Heart left ventricle (tissue), 16 donors: ENCODE measurements around the gene SLC7A4. TPM values are rescaled to one million over a fixed set of nuclear protein-coding genes. Genes with fewer than 3 reads are reported as not detected.

Source experiments
- ATAC-seq, 4 donors: fragments of 200-7000 bp; cut with Tn5 transposase; one replicate each; pipeline ENCODE4 v1.9.1; 2020 to 2022; ENCODE audit warnings: moderate library complexity in 4 of 4, mild to moderate bottlenecking in 3 of 4, moderate number of reproducible peaks in 1 of 4
- DNase-seq, 5 donors: peaks; one replicate each; pipeline ENCODE4 v3.0.0-alpha.2; 2020
- H3K27ac ChIP-seq, 12 donors: fragments of 200-600 bp; sonication (generic) in 4 of 12; one replicate each; pipeline versions ENCODE4 v1.5.0 to v1.8.0; 2016 to 2022; ENCODE audit warnings: mild to moderate bottlenecking in 2 of 12
- H3K27me3 ChIP-seq, 9 donors: fragments of 200-600 bp; sonication (generic) in 2 of 9; one replicate each; pipeline versions ENCODE4 v1.5.1 to v1.8.0; 2016 to 2022; ENCODE audit warnings: mild to moderate bottlenecking in 3 of 9
- H3K36me3 ChIP-seq, 9 donors: fragments of 200-600 bp; sonication (generic) in 2 of 9; one replicate each; pipeline versions ENCODE4 v1.5.0 to v1.8.0; 2018 to 2022; ENCODE audit warnings: mild to moderate bottlenecking in 2 of 9
- H3K4me1 ChIP-seq, 12 donors: fragments of 200-600 bp; sonication (generic) in 4 of 12; one replicate each; pipeline versions ENCODE4 v1.5.0 to v1.8.0; 2016 to 2022; ENCODE audit warnings: mild to moderate bottlenecking in 3 of 12
- H3K4me3 ChIP-seq, 12 donors: fragments of 200-600 bp; sonication (generic) in 4 of 12; one replicate each; pipeline versions ENCODE4 v1.5.0 to v1.8.0; 2017 to 2022; ENCODE audit warnings: mild to moderate bottlenecking in 9 of 12, moderate library complexity in 4 of 12
- H3K9me3 ChIP-seq, 12 donors: fragments of 200-600 bp; sonication (generic) in 4 of 12; one replicate each; pipeline versions ENCODE4 v1.5.0 to v1.8.0; 2016 to 2022; ENCODE audit warnings: mild to moderate bottlenecking in 1 of 12
- POLR2A ChIP-seq, 2 donors: fragments of 450-650 bp; IDR thresholded peaks; one replicate each; pipeline ENCODE4 v1.6.1; 2017; ENCODE audit warnings: antibody characterized with exemption in 2 of 2, mild to moderate bottlenecking in 2 of 2, moderate library complexity in 2 of 2
- WGBS, 4 donors: extraction: QIAGEN DNeasy Blood & Tissue Kit in 2 of 4; methylation state at CpG; one replicate each; pipeline versions ENCODE4 v1.1.5 to v1.1.7; 2013 to 2018; 5-methylcytosine and 5-hydroxymethylcytosine counted together
- intact Hi-C, 10 donors: fragments of 100-400 bp; cut with DNase I; formaldehyde crosslinking; loops; one replicate each; pipeline versions ENCODE4 v1.11.1 to v1.14.2; 2022
- polyA plus RNA-seq, 2 donors: library from polyadenylated mRNA; stranded (reverse); fragments of 200-250 nt; gene quantifications; one replicate each; pipeline ENCODE4 v1.2.3, GENCODE V29; 2013
- total RNA-seq, 9 donors: library from RNA; depleted of rRNA in 2 of 9; stranded (reverse); fragments of >200 nt in 2 of 9; fragmentation: NEBNext Ultra II Directional in 3 of 9; extraction: Animal tissue kit (Norgen Biotek cat#: 25700) in 3 of 9; gene quantifications; one replicate each; pipeline versions ENCODE4 v1.1.0 to v1.2.4, GENCODE V29; 2016 to 2023
- TF ChIP-seq, protein P1 (sequence below), 12 donors: fragments of 200-600 bp; sonication (generic) in 4 of 12; IDR thresholded peaks; one replicate each; pipeline versions ENCODE4 v1.5.0 to v1.8.0; 2018 to 2022; ENCODE audit warnings: antibody characterized with exemption in 12 of 12, mild to moderate bottlenecking in 5 of 12
- donor health status: ischemic (EF 13 %, LVEDD 7.1; RV severe dilation, severe dysfunction).
- donor health status: healthy with polysubstance abuse.
- donor health status: DM: no; HTN: yes; CAD: no.
- donor health status: DM: no; HTN: no; CAD: no.
- donor health status: ischemic (EF 25% LVEDD 6.9; RV normal size, moderate dysfunction).
- donor health status: ischemic (EF 25% LVEDD 5.7; RV mildly dilated, moderate dysfunction).
- donor health status: healthy.
- donor health status: DM: yes; HTN: yes; CAD: no.
- donor health status: ischemic (EF 35%, LVEDD 5.7; RV mildly dilated, moderate dysfunction).
- donor health status: nonischemic (EF 11% LVEDD 7.7; RV severe dilation, severe dysfunction).
- donor health status: DM: yes; HTN: yes; CAD: no.
- donor health status: PGD.
- donor health status: ischemic (EF 29% LVEDD 5.4; RV normal size, mild dysfunction).
- donor health status: nonischemic (EF 23%, LVEDD 6.1; RV moderate dilation, normal function).

The SLC7A4 gene
- total and polyA plus RNA-seq, 11 donors, result 0.24 to 2.8 (median 0.31) TPM; not detected in 8

DNA sequence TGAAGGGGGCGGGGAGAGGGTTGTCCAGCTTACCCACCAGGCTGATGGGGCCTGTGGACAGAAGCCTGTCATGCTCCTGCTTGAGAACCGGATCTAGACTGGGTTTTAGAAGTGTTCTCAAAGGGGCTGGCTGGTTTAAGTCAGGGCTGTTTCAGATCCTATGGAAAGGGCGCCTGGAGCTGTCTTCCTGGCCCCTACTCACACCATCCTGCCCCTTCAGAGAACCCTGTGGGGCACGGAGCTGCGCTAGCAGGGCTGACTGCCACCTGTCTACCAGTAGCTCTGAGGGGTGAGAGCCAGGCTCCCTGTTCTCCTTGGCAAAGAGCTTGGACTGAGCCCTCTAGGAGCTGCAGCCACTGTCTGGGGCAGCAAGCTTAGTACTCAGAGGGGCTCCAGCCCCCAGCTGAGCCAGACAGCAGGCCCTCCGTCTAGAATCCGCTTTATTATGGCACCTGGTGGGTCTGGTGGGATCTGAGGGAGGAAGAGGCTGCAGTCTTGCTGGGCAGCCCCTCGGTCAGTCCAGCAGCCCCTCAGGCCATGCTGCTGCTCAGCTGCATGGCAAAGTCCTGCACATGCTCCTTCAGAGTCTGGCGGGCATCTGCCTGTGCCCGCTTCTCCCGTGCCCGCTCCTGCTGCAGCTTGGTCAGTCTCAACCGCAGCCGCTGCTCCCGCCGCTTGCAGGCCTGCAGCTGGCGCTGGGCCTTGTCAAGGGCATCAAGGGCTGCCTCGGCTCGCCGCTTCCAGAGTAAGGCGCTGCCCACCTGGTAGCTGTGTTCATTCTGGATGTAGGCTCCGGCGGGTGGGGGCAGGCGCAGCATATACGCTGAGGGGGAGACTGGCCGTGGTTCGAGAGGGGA, 32.8 kb downstream of the SLC7A4 start:
- H3K27ac ChIP-seq, result peak overlapping the region in 1 of 12 donors; percentile 98
- ATAC-seq, result no peak
- peak in 1 of 5 donors; percentile 5 for DNase-seq
- H3K4me1 ChIP-seq, result peaks cover 3 to 36% (median 30%) of the 10 kb centered on the region in 12 donors
- H3K27me3 ChIP-seq, result no peaks in the 10 kb centered on the region
- H3K36me3 ChIP-seq, result peaks cover 0 to 56% (median 42%) of the 10 kb centered on the region in 9 donors
- intact Hi-C loops, result loop anchor here in 4 of 10 donors (2.0 to 10.0 kb wide), 4 partner anchors 19 to 145 kb away; partner anchors contain the start of genes CRKL (in 2 of the 4), PI4KA (in 2 of the 4) and SNAP29 (in 2 of the 4)
- TF ChIP-seq, protein P1, sequence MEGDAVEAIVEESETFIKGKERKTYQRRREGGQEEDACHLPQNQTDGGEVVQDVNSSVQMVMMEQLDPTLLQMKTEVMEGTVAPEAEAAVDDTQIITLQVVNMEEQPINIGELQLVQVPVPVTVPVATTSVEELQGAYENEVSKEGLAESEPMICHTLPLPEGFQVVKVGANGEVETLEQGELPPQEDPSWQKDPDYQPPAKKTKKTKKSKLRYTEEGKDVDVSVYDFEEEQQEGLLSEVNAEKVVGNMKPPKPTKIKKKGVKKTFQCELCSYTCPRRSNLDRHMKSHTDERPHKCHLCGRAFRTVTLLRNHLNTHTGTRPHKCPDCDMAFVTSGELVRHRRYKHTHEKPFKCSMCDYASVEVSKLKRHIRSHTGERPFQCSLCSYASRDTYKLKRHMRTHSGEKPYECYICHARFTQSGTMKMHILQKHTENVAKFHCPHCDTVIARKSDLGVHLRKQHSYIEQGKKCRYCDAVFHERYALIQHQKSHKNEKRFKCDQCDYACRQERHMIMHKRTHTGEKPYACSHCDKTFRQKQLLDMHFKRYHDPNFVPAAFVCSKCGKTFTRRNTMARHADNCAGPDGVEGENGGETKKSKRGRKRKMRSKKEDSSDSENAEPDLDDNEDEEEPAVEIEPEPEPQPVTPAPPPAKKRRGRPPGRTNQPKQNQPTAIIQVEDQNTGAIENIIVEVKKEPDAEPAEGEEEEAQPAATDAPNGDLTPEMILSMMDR (IDR thresholded peaks at IDR 0.05), result no peak
- TF ChIP-seq POLR2A (IDR thresholded peaks at IDR 0.05), result no peak
- H3K9me3 ChIP-seq, result no peaks in the 10 kb centered on the region
- WGBS, 4 donors, result 89 to 93% (median 91%) methylated on average over 21 to 27 of the region's 27 CpGs
- H3K4me3 ChIP-seq, result peak overlapping the region in 2 of 12 donors; percentile 79 to 81

DNA sequence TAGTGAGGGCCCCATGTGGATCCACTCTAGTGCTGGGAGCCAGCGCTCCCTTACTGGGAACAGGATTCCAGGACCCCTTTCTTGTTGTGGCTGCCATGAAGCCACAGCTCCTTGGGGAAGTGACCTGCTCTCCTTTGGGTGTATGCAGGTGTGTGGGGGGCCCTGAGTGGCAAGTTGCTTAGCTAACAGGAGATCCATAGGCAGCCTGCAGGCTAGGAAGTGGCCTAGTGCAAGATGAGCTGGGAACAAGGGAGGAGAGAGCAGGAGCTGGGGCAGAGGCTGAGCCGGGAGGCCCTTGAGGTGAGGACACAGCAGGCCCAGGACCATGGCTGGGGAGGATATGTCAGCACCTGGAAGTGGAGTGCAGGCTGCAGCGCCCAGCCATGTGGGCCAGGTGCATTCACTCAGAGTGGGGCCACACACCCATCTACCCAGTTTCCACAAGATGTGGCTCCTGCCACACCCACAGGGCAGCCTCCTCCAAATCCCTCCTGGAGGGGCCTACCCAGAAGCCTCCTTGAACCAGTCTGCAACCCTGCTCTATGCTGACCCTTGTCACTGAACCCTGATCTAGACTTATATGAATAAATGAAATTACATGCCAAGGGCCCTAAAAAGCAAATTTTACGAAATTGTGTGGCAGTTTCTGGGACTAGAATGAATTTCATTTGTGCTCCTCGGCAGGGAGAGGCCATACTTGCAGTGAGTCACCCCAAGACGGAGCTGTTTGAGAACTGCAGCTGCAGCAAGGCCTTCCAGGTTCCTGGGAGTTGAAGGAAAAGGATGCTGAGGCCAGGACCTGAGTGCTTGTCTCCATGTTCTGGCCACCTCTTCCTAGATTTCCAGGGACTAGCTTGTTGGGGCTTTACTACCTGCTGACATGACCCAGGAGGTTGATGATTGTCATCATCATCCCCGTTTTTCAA, 33.7 kb downstream of the SLC7A4 start:
- Histone ChIP-seq H3K9me3 (no peaks in the 10 kb centered on the region), H3K36me3 (peaks cover 0 to 65% (median 49%) of the 10 kb centered on the region in 9 donors), H3K27ac (no peak overlapping the region), H3K4me3 (no peak overlapping the region), H3K4me1 (peaks cover 3 to 33% (median 27%) of the 10 kb centered on the region in 12 donors), H3K27me3 (no peaks in the 10 kb centered on the region)
- intact Hi-C loops, result loop anchor here in 1 of 10 donors (10.0 kb wide), 1 partner anchor 84 kb away; the partner anchor contains the start of gene CRKL
- no peak for TF ChIP-seq POLR2A (IDR thresholded peaks at IDR 0.05)
- no peak for ATAC-seq
- no peak for DNase-seq
- 70 to 79% (median 71%) methylated on average over 6 to 7 of the region's 7 CpGs for WGBS, 4 donors

DNA sequence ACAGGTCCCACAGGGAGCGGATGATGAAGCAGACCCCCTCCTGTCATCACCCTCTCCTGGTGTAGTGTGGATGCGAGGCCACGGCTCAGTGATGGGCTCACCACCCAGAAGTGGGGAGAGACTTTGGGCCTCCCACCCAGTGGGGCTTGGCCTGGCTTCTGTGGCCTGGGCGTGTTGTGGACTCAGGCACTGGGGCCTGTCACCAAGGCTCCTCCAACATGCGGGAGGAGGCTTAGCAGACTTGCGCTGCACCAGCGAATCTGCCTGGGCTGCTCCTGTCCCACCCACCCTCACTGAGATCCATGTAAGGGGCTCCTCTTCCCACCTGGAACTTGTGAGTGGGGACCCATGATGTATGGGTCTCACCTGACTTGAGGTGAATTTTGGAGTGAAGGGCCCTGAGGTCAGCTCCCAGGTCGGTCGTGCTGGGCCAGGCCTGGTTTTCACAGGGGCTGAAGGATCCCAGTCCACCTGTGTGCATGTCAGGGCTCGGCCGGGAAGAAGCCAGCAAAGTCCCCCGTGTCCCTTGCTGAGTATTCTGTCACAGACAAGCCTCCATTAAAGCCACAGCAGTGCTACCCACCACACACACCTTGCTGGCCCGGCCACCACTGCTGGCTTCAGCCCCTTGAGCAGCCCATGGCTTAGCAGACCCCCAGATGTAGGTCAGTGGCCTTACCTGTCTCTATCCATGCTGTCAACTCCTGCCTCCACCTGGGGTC, 34.7 kb downstream of the SLC7A4 start:
- TF ChIP-seq, protein P1 (IDR thresholded peaks at IDR 0.05), result no peak
- no peak for TF ChIP-seq POLR2A (IDR thresholded peaks at IDR 0.05)
- ATAC-seq (no peak), DNase-seq (peak in 1 of 5 donors; percentile 6)
- peaks cover 0 to 75% (median 54%) of the 10 kb centered on the region in 9 donors for H3K36me3 ChIP-seq
- no peaks in the 10 kb centered on the region for H3K27me3 ChIP-seq
- intact Hi-C loops, result loop anchor here in 1 of 10 donors (10.0 kb wide), 1 partner anchor 83 kb away; the partner anchor contains the start of gene CRKL
- WGBS, 4 donors, result 80 to 88% (median 82%) methylated on average over 8 to 13 of the region's 13 CpGs
- H3K4me1 ChIP-seq, result peaks cover 3 to 23% (median 18%) of the 10 kb centered on the region in 12 donors
- no peaks in the 10 kb centered on the region for H3K9me3 ChIP-seq
- H3K27ac ChIP-seq, result no peak overlapping the region
- H3K4me3 ChIP-seq, result no peak overlapping the region
